CD8-positive, alpha-beta memory T cell (primary cell): Measurements from ENCODE around the gene RNF121. TPM values are rescaled to one million over a fixed set of nuclear protein-coding genes. Genes with fewer than 3 reads are reported as not detected.

Experiments used
- CTCF ChIA-PET: fragments of 350-600 bp; sonication (Branson Sonifier 250); formaldehyde crosslinking; loops from one replicate; lab custom pipeline; 2021; ENCODE audit warnings: antibody characterized with exemption; lab: Charles Lee
- POLR2A ChIA-PET: fragments of 350-600 bp; sonication (Branson Sonifier 250); formaldehyde crosslinking; loops from one replicate; lab custom pipeline; 2021; ENCODE audit warnings: antibody characterized with exemption; lab: Charles Lee
- DNase-seq, 5 donors: peaks; one replicate each; pipeline versions ENCODE4 v3.0.0 to v3.0.0-alpha.2; 2020 to 2022; ENCODE audit warnings: mixed read lengths in 1 of 5
- H3K27ac ChIP-seq: one replicate; pipeline ENCODE4 v1.7.0; 2013; ENCODE audit warnings: low read depth, mild to moderate bottlenecking, low read length, moderate library complexity
- H3K27me3 ChIP-seq: 2 replicates; pipeline ENCODE4 v1.7.0; 2013; ENCODE audit warnings: low read length, mild to moderate bottlenecking; ENCODE audit not compliant: insufficient read depth, poor library complexity, severe bottlenecking
- H3K36me3 ChIP-seq: 2 replicates; pipeline ENCODE4 v1.7.0; 2013; ENCODE audit warnings: mild to moderate bottlenecking, low read length, moderate library complexity; ENCODE audit not compliant: insufficient read depth
- H3K4me1 ChIP-seq: 2 replicates; pipeline ENCODE4 v1.7.0; 2013; ENCODE audit warnings: mild to moderate bottlenecking, low read length, moderate library complexity; ENCODE audit not compliant: insufficient read depth
- H3K4me3 ChIP-seq: 2 replicates; pipeline ENCODE4 v1.7.0; 2013; ENCODE audit warnings: mild to moderate bottlenecking, low read length
- H3K9me3 ChIP-seq: 2 replicates; pipeline ENCODE4 v1.7.0; 2013; ENCODE audit warnings: mild to moderate bottlenecking, low read length
- H3K27ac Mint-ChIP-seq, 8 donors: one replicate each; pipeline ENCODE4 v1.8.0; 2020 to 2021; ENCODE audit warnings: mixed read lengths in 8 of 8, mild to moderate bottlenecking in 6 of 8, inconsistent platforms in 3 of 8, moderate library complexity in 3 of 8
- H3K27me3 Mint-ChIP-seq, 2 donors: one replicate each; pipeline ENCODE4 v1.8.0; 2020 to 2021; ENCODE audit warnings: mixed read lengths in 2 of 2, mild to moderate bottlenecking in 1 of 2, moderate library complexity in 1 of 2
- H3K36me3 Mint-ChIP-seq, 3 donors: one replicate each; pipeline ENCODE4 v1.8.0; 2020 to 2021; ENCODE audit warnings: mixed read lengths in 3 of 3, inconsistent platforms in 1 of 3, mild to moderate bottlenecking in 1 of 3
- H3K4me1 Mint-ChIP-seq, 3 donors: one replicate each; pipeline ENCODE4 v1.8.0; 2020 to 2021; ENCODE audit warnings: mixed read lengths in 3 of 3, inconsistent platforms in 1 of 3, mild to moderate bottlenecking in 1 of 3
- H3K4me3 Mint-ChIP-seq, 7 donors: one replicate each; pipeline ENCODE4 v1.8.0; 2020 to 2021; ENCODE audit warnings: mixed read lengths in 7 of 7, mild to moderate bottlenecking in 6 of 7, moderate library complexity in 4 of 7, inconsistent platforms in 2 of 7
- H3K9me3 Mint-ChIP-seq, 5 donors: one replicate each; pipeline ENCODE4 v1.8.0; 2020 to 2022; ENCODE audit warnings: mixed read lengths in 5 of 5, mild to moderate bottlenecking in 3 of 5, moderate library complexity in 2 of 5, inconsistent platforms in 1 of 5
- polyA plus RNA-seq: library from polyadenylated mRNA; unstranded; fragments of 300-500 nt; fragmentation: Illumina TruSeq; gene quantifications from one replicate; pipeline ENCODE4 v1.2.3, GENCODE V29; 2021
- total RNA-seq, 2 experiments: library from RNA; stranded (reverse); gene quantifications; one replicate each; pipeline ENCODE4 v1.2.3, GENCODE V29; 2021

The RNF121 gene
- total and polyA plus RNA-seq, 3 experiments from 2014 or later = 9.4 to 62.1 (median 57.3) TPM

DNA sequence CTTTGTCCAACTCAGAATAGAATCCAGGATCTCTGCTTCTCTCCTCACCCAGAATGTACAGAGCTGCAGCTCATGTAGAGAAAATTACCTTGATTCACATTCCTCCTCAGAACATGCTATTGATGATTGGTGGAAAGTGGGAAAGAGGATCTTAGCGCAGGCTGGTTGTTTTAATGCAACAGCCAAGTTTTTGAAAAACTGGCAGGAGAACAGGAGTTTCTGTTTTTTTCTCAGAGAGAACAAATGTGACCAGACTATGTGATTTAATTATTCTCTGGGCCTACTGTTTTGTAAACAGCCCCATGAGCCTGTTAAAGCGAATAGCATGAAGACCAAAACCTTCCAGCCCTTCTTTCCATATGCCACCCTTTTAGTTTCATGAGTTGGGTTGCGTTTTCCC lies 50.8 kb downstream of the RNF121 start:
- H3K4me1 ChIP-seq = no peaks in the 10 kb centered on the region
- Mint-ChIP-seq H3K4me1 (peaks cover 0 to 2% (median 0%) of the 10 kb centered on the region in 3 donors), H3K27me3 (no peaks in the 10 kb centered on the region), H3K27ac (no peak overlapping the region), H3K36me3 (peaks cover 0 to 43% (median 8%) of the 10 kb centered on the region in 3 donors), H3K4me3 (no peak overlapping the region), H3K9me3 (no peaks in the 10 kb centered on the region)
- POLR2A ChIA-PET = no interaction called here
- no peak for DNase-seq
- no peaks in the 10 kb centered on the region for H3K9me3 ChIP-seq
- no peaks in the 10 kb centered on the region for H3K27me3 ChIP-seq
- H3K27ac ChIP-seq = no peak overlapping the region
- CTCF ChIA-PET = interaction anchor here (0.9 to 3.9 kb wide), 7 partner anchors 17 to 467 kb away, joined by 3 to 30 read pairs (median 5); partner anchors contain the start of gene ANAPC15
- no peak overlapping the region for H3K4me3 ChIP-seq
- peaks cover 6% of the 10 kb centered on the region for H3K36me3 ChIP-seq

DNA sequence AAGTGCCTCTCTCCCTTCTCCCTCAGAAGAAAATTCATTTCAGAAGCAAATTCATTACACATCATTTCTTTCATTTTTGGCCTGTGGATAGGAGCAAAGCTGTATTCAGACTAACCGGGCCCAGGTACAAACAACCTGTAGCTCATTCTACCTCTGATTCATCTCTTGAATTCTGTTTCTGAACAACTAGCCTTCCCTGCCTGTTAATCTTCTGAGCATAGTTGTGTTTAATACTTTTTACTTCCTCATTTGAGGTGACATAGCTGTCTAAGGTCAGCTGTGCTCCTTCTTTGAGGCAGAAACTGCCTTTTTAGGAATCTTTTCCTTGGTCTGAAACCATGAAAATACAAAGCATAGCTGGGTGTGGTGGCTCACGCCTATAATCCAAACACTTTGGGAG lies 57.3 kb downstream of the RNF121 start:
- Histone ChIP-seq H3K9me3 (no peaks in the 10 kb centered on the region), H3K36me3 (peaks cover 29% of the 10 kb centered on the region), H3K27ac (no peak overlapping the region), H3K4me3 (no peak overlapping the region), H3K27me3 (no peaks in the 10 kb centered on the region), H3K4me1 (no peaks in the 10 kb centered on the region)
- Mint-ChIP-seq H3K36me3 (peaks cover 3 to 59% (median 16%) of the 10 kb centered on the region in 3 donors), H3K9me3 (no peaks in the 10 kb centered on the region), H3K4me3 (no peak overlapping the region), H3K27ac (no peak overlapping the region), H3K27me3 (no peaks in the 10 kb centered on the region), H3K4me1 (no peaks in the 10 kb centered on the region)
- ChIA-PET POLR2A (no interaction called here), CTCF (interaction anchor here (1.5 kb wide), 1 partner anchor 9 kb away, joined by 7 read pairs; no protein-coding TSS in a partner anchor)
- no peak for DNase-seq

DNA sequence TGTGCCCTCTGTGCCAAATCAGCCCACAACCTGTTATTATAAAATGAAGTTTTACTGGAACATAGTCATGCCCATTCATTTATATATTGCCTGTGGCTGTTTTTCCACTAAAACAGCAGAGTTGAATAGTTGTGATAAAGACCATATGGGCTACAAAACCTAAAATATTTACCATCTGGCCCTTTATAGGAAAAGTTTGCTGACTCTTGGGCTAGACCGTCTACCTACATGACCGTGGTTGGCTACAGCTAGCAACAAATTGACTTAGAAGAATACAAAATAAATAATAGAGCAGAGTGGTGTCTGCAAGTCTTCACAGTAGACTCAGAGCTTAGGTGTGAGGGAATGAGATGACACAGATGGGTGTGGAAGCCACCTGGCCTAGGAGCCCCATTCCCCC lies 58.7 kb downstream of the RNF121 start:
- Histone ChIP-seq H3K27ac (no peak overlapping the region), H3K4me1 (no peaks in the 10 kb centered on the region), H3K4me3 (no peak overlapping the region), H3K36me3 (peaks cover 29% of the 10 kb centered on the region), H3K27me3 (no peaks in the 10 kb centered on the region), H3K9me3 (no peaks in the 10 kb centered on the region)
- no peak for DNase-seq
- Mint-ChIP-seq H3K36me3 (peaks cover 3 to 53% (median 14%) of the 10 kb centered on the region in 3 donors), H3K4me1 (no peaks in the 10 kb centered on the region), H3K27me3 (no peaks in the 10 kb centered on the region), H3K27ac (no peak overlapping the region), H3K9me3 (no peaks in the 10 kb centered on the region), H3K4me3 (no peak overlapping the region)
- CTCF ChIA-PET = interaction anchor here (1.8 kb wide), 1 partner anchor 10 kb away, joined by 7 read pairs; no protein-coding TSS in a partner anchor
- POLR2A ChIA-PET = no interaction called here

DNA sequence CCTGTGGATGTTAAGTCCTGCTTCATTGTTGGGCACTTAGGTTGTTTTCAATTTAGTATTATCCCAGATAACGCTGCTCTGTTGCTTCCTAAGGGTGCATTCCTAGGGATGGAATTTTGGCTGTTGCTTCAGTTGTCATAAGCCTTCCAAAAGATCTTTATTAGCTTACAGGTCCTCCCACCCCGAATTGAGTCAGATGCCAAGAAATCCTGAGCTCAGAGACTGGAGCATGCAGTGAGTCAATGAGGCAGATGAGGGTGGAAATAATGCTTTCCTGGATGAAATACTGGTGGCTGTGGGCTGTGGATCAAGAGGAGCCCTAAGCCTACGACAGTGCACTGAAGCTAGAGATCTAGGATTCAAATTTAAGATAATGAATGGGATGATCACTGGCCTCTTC lies 59.2 kb downstream of the RNF121 start:
- CTCF ChIA-PET = interaction anchor here (1.8 kb wide), 1 partner anchor 10 kb away, joined by 7 read pairs; no protein-coding TSS in a partner anchor

DNA sequence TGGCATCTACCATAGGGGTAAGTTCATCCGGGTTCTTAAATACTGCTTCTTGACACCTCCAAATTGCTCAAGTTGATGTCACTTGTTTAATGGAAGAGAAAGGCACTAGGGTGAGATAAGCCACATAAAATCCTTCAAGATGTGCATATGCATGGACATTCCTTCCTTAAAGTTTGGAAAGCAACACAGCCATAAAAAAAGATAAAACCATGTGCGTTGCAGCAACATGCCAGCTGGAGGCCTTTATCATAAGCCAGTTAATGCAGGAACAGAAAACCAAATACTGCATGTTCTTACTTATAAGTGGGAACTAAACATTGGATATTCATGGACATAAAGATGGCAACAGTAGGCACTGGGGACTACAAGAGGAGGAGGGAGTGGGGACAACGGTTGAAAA lies 61.9 kb downstream of the RNF121 start:
- no peak overlapping the region for H3K4me3 ChIP-seq
- H3K9me3 Mint-ChIP-seq = no peaks in the 10 kb centered on the region
- H3K27me3 Mint-ChIP-seq = no peaks in the 10 kb centered on the region
- no peak overlapping the region for H3K4me3 Mint-ChIP-seq
- no peak overlapping the region for H3K27ac ChIP-seq
- H3K4me1 Mint-ChIP-seq = no peaks in the 10 kb centered on the region
- H3K27me3 ChIP-seq = no peaks in the 10 kb centered on the region
- ChIA-PET CTCF (no interaction called here), POLR2A (interaction anchor here (0.7 kb wide), 1 partner anchor 76 kb away, joined by 3 read pairs; no protein-coding TSS in a partner anchor)
- peaks cover 0 to 39% (median 18%) of the 10 kb centered on the region in 3 donors for H3K36me3 Mint-ChIP-seq
- no peaks in the 10 kb centered on the region for H3K9me3 ChIP-seq
- H3K36me3 ChIP-seq = peaks cover 18% of the 10 kb centered on the region
- no peak for DNase-seq
- H3K27ac Mint-ChIP-seq = peak overlapping the region in 1 of 8 donors; percentile 27
- H3K4me1 ChIP-seq = no peaks in the 10 kb centered on the region

More for the DNA sequence above, 59.2 kb downstream of the RNF121 start:
- Histone ChIP-seq H3K9me3 (no peaks in the 10 kb centered on the region), H3K4me1 (no peaks in the 10 kb centered on the region), H3K27ac (no peak overlapping the region), H3K27me3 (no peaks in the 10 kb centered on the region), H3K4me3 (no peak overlapping the region), H3K36me3 (peaks cover 29% of the 10 kb centered on the region)
- H3K36me3 Mint-ChIP-seq = peaks cover 3 to 50% (median 16%) of the 10 kb centered on the region in 3 donors
- no peaks in the 10 kb centered on the region for H3K4me1 Mint-ChIP-seq
- no peaks in the 10 kb centered on the region for H3K27me3 Mint-ChIP-seq
- no peaks in the 10 kb centered on the region for H3K9me3 Mint-ChIP-seq
- no peak overlapping the region for H3K4me3 Mint-ChIP-seq
- no peak for DNase-seq
- POLR2A ChIA-PET = no interaction called here
- H3K27ac Mint-ChIP-seq = peak overlapping the region in 2 of 8 donors; percentile 68 to 81

DNA sequence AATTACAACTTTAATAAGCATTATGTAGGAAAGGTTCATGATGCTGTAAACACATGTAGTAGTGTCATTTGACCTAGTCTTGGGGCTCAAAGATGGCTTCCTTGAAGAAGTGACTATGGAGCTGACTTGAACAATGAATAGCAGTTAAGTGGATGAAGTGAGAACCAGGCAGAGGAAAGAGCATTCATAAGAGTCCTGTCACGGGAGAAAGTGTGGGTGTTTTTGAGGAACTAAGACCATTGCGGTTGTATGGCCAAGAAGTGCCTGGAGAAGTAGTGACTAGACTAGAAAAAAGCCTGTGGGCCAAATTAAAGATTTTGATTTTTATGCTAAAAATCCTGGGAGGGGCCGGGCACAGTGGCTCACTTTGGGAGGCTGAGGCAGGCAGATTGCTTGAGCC lies 62.6 kb downstream of the RNF121 start:
- ChIA-PET CTCF (interaction anchor here (1.3 kb wide), 1 partner anchor 152 kb away, joined by 3 read pairs; no protein-coding TSS in a partner anchor), POLR2A (interaction anchor here (0.7 kb wide), 1 partner anchor 76 kb away, joined by 3 read pairs; no protein-coding TSS in a partner anchor)
- H3K4me3 Mint-ChIP-seq = no peak overlapping the region
- Histone ChIP-seq H3K27ac (no peak overlapping the region), H3K27me3 (no peaks in the 10 kb centered on the region), H3K4me3 (no peak overlapping the region), H3K9me3 (no peaks in the 10 kb centered on the region), H3K36me3 (peaks cover 18% of the 10 kb centered on the region), H3K4me1 (no peaks in the 10 kb centered on the region)
- H3K9me3 Mint-ChIP-seq = no peaks in the 10 kb centered on the region
- H3K4me1 Mint-ChIP-seq = no peaks in the 10 kb centered on the region
- no peak for DNase-seq
- peak overlapping the region in 2 of 8 donors; percentile 4 to 64 for H3K27ac Mint-ChIP-seq
- no peaks in the 10 kb centered on the region for H3K27me3 Mint-ChIP-seq
- H3K36me3 Mint-ChIP-seq = peaks cover 0 to 36% (median 13%) of the 10 kb centered on the region in 3 donors

DNA sequence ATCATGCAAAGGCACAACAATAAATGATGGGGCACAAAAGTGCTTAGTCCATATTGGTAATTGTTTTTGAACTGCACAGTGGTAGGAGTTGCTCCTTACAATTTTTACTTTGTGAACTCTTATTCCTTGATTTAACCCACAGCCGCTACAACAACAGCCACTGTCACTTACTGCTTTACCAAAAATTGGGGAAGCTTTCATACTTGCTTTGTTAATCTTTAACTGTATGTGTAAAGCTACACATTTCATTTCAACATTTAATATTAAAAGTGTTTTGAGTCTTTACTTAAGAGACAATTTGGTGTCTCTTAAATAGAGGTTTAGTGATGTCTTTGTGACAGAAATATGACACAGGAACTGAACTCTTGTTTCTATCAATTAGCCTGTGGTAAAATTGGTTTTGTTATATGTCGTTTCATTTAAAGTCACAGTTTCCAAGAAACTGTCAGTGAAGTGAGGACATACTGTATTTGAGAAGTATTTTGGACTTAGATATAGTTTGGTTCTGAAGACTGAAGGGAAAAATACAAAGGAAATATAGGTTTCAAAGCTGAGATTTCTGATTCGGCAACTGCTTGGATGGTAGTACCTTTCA lies 63.4 kb downstream of the RNF121 start:
- DNase-seq = no peak
- Mint-ChIP-seq H3K4me3 (no peak overlapping the region), H3K27me3 (peaks cover 0 to 2% of the 10 kb centered on the region in 2 donors), H3K27ac (peak overlapping the region in 5 of 8 donors; percentile 4 to 64 (median 26)), H3K4me1 (no peaks in the 10 kb centered on the region), H3K36me3 (peaks cover 0 to 31% (median 13%) of the 10 kb centered on the region in 3 donors), H3K9me3 (no peaks in the 10 kb centered on the region)
- H3K27ac ChIP-seq = no peak overlapping the region
- H3K4me1 ChIP-seq = no peaks in the 10 kb centered on the region
- no peaks in the 10 kb centered on the region for H3K27me3 ChIP-seq
- ChIA-PET POLR2A (no interaction called here), CTCF (interaction anchor here (1.3 kb wide), 1 partner anchor 151 kb away, joined by 3 read pairs; no protein-coding TSS in a partner anchor)
- no peak overlapping the region for H3K4me3 ChIP-seq
- peaks cover 18% of the 10 kb centered on the region for H3K36me3 ChIP-seq
- no peaks in the 10 kb centered on the region for H3K9me3 ChIP-seq

DNA sequence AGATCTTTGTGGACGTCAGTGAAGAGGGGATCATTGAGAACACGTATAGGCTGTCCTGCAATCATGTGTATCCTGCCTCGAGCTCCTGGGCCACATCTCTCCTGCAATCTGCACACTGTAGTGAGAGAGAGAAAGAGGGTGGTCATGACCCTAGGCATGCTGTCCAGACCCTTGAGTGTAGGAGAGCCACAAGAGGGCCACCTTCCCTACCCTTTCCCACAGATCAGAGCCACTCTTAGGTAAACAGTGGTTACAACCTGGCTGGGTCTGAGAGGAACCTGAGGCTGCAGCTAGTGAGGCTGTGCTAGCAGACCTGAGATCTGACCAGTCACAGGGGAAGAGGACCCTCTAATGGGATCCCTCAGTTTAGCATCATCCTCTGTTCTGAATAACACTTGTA lies 65.9 kb downstream of the RNF121 start:
- DNase-seq = no peak
- Mint-ChIP-seq H3K4me3 (no peak overlapping the region), H3K4me1 (peaks cover 18 to 19% (median 19%) of the 10 kb centered on the region in 3 donors), H3K36me3 (peaks cover 0 to 21% (median 13%) of the 10 kb centered on the region in 3 donors), H3K9me3 (no peaks in the 10 kb centered on the region), H3K27ac (no peak overlapping the region), H3K27me3 (peaks cover 0 to 3% of the 10 kb centered on the region in 2 donors)
- Histone ChIP-seq H3K4me3 (no peak overlapping the region), H3K36me3 (peaks cover 9% of the 10 kb centered on the region), H3K27me3 (no peaks in the 10 kb centered on the region), H3K9me3 (no peaks in the 10 kb centered on the region), H3K4me1 (peaks cover 18% of the 10 kb centered on the region), H3K27ac (no peak overlapping the region)
- ChIA-PET POLR2A (no interaction called here), CTCF (interaction anchor here (0.8 kb wide), 1 partner anchor 31 kb away, joined by 3 read pairs; no protein-coding TSS in a partner anchor)
